T-cell (primary cell): Measurements from ENCODE around the gene PSD. TPM values are rescaled to one million over a fixed set of nuclear protein-coding genes. Genes with fewer than 3 reads are reported as not detected.
"Not testable (repeated sequence)": the region's sequence is repeated elsewhere in the genome, so short reads cannot be mapped to it uniquely, and the experiment has no call there.

Experiments
- ATAC-seq, 4 experiments: fragments of 200-7000 bp in 3 of 4; fragments of 150-1000 bp in 1 of 4; cut with Tn5 transposase; replicated peaks in 1 of 4; 1 replicate in 3 of 4; 2 replicates in 1 of 4; pipeline ENCODE4 v1.10.0; 2021; ENCODE audit warnings: moderate library complexity in 3 of 4, mild to moderate bottlenecking in 2 of 4, moderate number of reproducible peaks in 1 of 4
- CTCF ChIA-PET, 2 donors: fragments of 300-600 bp; sonication (Branson Sonifier 250); formaldehyde crosslinking; loops; one replicate each; lab custom pipeline; 2022; ENCODE audit warnings: antibody characterized with exemption in 2 of 2; lab: Charles Lee
- POLR2A ChIA-PET, 2 donors: fragments of 300-600 bp; sonication (Branson Sonifier 250); formaldehyde crosslinking; loops; one replicate each; lab custom pipeline; 2022; ENCODE audit warnings: antibody characterized with exemption in 2 of 2; lab: Charles Lee
- DNase-seq, 35 experiments: peaks; one replicate each; pipeline versions ENCODE4 v3.0.0 to v3.0.0-alpha.2; 2013 to 2023
- H3K27ac ChIP-seq: one replicate; pipeline ENCODE4 v1.5.1; 2013; ENCODE audit warnings: low read length
- H3K27me3 ChIP-seq, 2 experiments: replicated peaks in 1 of 2; 1 replicate in 1 of 2; 2 replicates in 1 of 2; pipeline versions ENCODE4 v1.6.1 to v1.7.0; 2013; ENCODE audit warnings: low read length in 1 of 2, mixed read lengths in 1 of 2; ENCODE audit not compliant: control insufficient read depth in 2 of 2, insufficient read depth in 2 of 2; ENCODE audit errors: extremely low read depth in 1 of 2
- H3K36me3 ChIP-seq, 2 donors: 1 replicate in 1 of 2; 2 replicates in 1 of 2; pipeline versions ENCODE4 v1.6.1 to v1.7.0; 2013; ENCODE audit warnings: low read length in 1 of 2; ENCODE audit not compliant: control insufficient read depth in 2 of 2, insufficient read depth in 1 of 2; ENCODE audit errors: extremely low read depth in 1 of 2
- H3K4me1 ChIP-seq, 2 experiments: 1 replicate in 1 of 2; 2 replicates in 1 of 2; pipeline versions ENCODE4 v1.6.1 to v1.7.0; 2013; ENCODE audit warnings: low read length in 2 of 2, mixed read lengths in 1 of 2; ENCODE audit not compliant: insufficient read depth in 2 of 2, control insufficient read depth in 1 of 2; ENCODE audit errors: extremely low read depth in 1 of 2
- H3K4me3 ChIP-seq, 2 donors: 1 replicate in 1 of 2; 2 replicates in 1 of 2; pipeline versions ENCODE4 v1.5.1 to v1.7.0; 2013; ENCODE audit warnings: mild to moderate bottlenecking in 2 of 2, low read length in 1 of 2, moderate library complexity in 1 of 2; ENCODE audit not compliant: control insufficient read depth in 1 of 2; ENCODE audit errors: extremely low read depth in 1 of 2
- H3K9me3 ChIP-seq: 2 replicates; pipeline ENCODE4 v1.7.0; 2013
- H3K27ac Mint-ChIP-seq, 2 donors: one replicate each; pipeline ENCODE4 v1.8.0; 2020 to 2021; ENCODE audit warnings: mild to moderate bottlenecking in 2 of 2, mixed read lengths in 2 of 2
- H3K27me3 Mint-ChIP-seq, 2 donors: one replicate each; pipeline ENCODE4 v1.8.0; 2021 to 2022; ENCODE audit warnings: mixed read lengths in 2 of 2
- H3K36me3 Mint-ChIP-seq: one replicate; pipeline ENCODE4 v1.8.0; 2021; ENCODE audit warnings: mixed read lengths
- H3K4me1 Mint-ChIP-seq, 3 donors: one replicate each; pipeline ENCODE4 v1.8.0; 2020 to 2022; ENCODE audit warnings: mixed read lengths in 3 of 3, mild to moderate bottlenecking in 1 of 3
- H3K4me3 Mint-ChIP-seq, 3 donors: one replicate each; pipeline ENCODE4 v1.8.0; 2020 to 2022; ENCODE audit warnings: mild to moderate bottlenecking in 3 of 3, mixed read lengths in 3 of 3, moderate library complexity in 3 of 3
- H3K9me3 Mint-ChIP-seq, 3 donors: one replicate each; pipeline ENCODE4 v1.8.0; 2020 to 2022; ENCODE audit warnings: mixed read lengths in 3 of 3
- WGBS: methylation state at CpG from one replicate; pipeline ENCODE4 v1.1.5; 2013; ENCODE audit warnings: missing lambda C conversion rate; ENCODE audit not compliant: insufficient coverage; 5-methylcytosine and 5-hydroxymethylcytosine counted together
- total RNA-seq, 35 experiments: library from RNA in 6 of 35; stranded (reverse) in 6 of 35; fragments of 120-200 nt in 1 of 35; gene quantifications; one replicate each; pipeline versions ENCODE4 v1.2.1 to v1.2.4 and lab custom pipeline; 2013 to 2026

Gene PSD
- total RNA-seq, 5 donors from 2014 or later (not counting 1 experiment from before 2014, with no cell fraction given), result 8.7 to 11.8 (median 8.8) TPM

- peaks cover 17 to 26% (median 17%) of the 10 kb centered on the region in 3 donors for H3K4me1 Mint-ChIP-seq
- WGBS, result 94% methylated on average over 9 of the region's 13 CpGs
- Histone ChIP-seq H3K36me3 (peaks cover 6 to 17% of the 10 kb centered on the region in 2 donors), H3K4me1 (peaks cover 2 to 25% of the 10 kb centered on the region in 2 experiments)
- H3K36me3 Mint-ChIP-seq, ATAC-seq, CTCF ChIA-PET, H3K27me3 Mint-ChIP-seq, H3K9me3 Mint-ChIP-seq, H3K9me3 ChIP-seq, H3K4me3 ChIP-seq, H3K4me3 Mint-ChIP-seq, DNase-seq, H3K27me3 ChIP-seq, POLR2A ChIA-PET, H3K27ac ChIP-seq: not testable (repeated sequence)
- peak overlapping the region in 1 of 2 donors; percentile 55 for H3K27ac Mint-ChIP-seq
These were observed 36.3 kb upstream of the PSD start for GRCh38 chr10:102454662-102455487.

GRCh38 chr10:102453502-102453901 is 34.9 kb upstream of the PSD start:
- DNase-seq, result no peak
- H3K27ac ChIP-seq, result no peak overlapping the region
- WGBS, result 100% methylated on average over 5 of the region's 5 CpGs
- no peaks in the 10 kb centered on the region for H3K27me3 ChIP-seq
- Mint-ChIP-seq H3K27ac (peak overlapping the region in 1 of 2 donors; percentile 78), H3K4me3 (no peak overlapping the region), H3K27me3 (no peaks in the 10 kb centered on the region), H3K4me1 (peaks cover 25 to 30% (median 26%) of the 10 kb centered on the region in 3 donors), H3K9me3 (no peaks in the 10 kb centered on the region), H3K36me3 (peaks cover 5% of the 10 kb centered on the region)
- ChIA-PET CTCF (interaction anchor here in 1 of 2 donors (0.6 to 0.9 kb wide), 2 partner anchors 8 to 47 kb away, joined by 3 to 5 read pairs; no protein-coding TSS in a partner anchor), POLR2A (interaction anchor here in 1 of 2 donors (0.7 to 1.0 kb wide), 2 partner anchors 54 to 348 kb away, joined by 3 to 9 read pairs; no protein-coding TSS in a partner anchor)
- ATAC-seq, result no peak
- peaks cover 6 to 30% of the 10 kb centered on the region in 2 experiments for H3K4me1 ChIP-seq
- H3K36me3 ChIP-seq, result peaks cover 6 to 17% of the 10 kb centered on the region in 2 donors
- no peak overlapping the region for H3K4me3 ChIP-seq
- no peaks in the 10 kb centered on the region for H3K9me3 ChIP-seq

- H3K27me3 ChIP-seq, result no peaks in the 10 kb centered on the region
- H3K9me3 ChIP-seq, result no peaks in the 10 kb centered on the region
- Mint-ChIP-seq H3K27ac (peak overlapping the region; percentile 39 to 64), H3K9me3 (no peaks in the 10 kb centered on the region), H3K4me1 (peaks cover 25 to 30% (median 27%) of the 10 kb centered on the region in 3 donors), H3K36me3 (peaks cover 5% of the 10 kb centered on the region), H3K4me3 (peak overlapping the region in 2 of 3 donors; percentile 40 to 93), H3K27me3 (no peaks in the 10 kb centered on the region)
- ATAC-seq (no peak), DNase-seq (peak in 3 of 35 experiments; percentile 31 to 38 (median 35))
- H3K27ac ChIP-seq, result no peak overlapping the region
- ChIA-PET POLR2A (interaction anchor here (0.7 to 1.0 kb wide), 4 partner anchors 19 to 348 kb away, joined by 3 to 16 read pairs (median 8); no protein-coding TSS in a partner anchor), CTCF (interaction anchor here (0.6 to 0.9 kb wide), 4 partner anchors 9 to 142 kb away, joined by 3 to 6 read pairs (median 4); partner anchors contain the start of gene CUEDC2 (in 1 of the 2))
- peaks cover 6 to 17% of the 10 kb centered on the region in 2 donors for H3K36me3 ChIP-seq
- WGBS, result 67% methylated on average over 1 of the region's 3 CpGs
- peaks cover 6 to 30% of the 10 kb centered on the region in 2 experiments for H3K4me1 ChIP-seq
- no peak overlapping the region for H3K4me3 ChIP-seq
These were observed 34.2 kb upstream of the PSD start for GRCh38 chr10:102452672-102453340.

GRCh38 chr10:102451105-102451969 is 32.8 kb upstream of the PSD start, which contains the start of gene C10orf95:
Gene C10orf95, minus strand, starts transcription at chr10:102451543. Its CDS starts 450 bp downstream, at chr10:102451093.
- ATAC-seq (no peak), DNase-seq (no peak)
- peaks cover 6 to 30% of the 10 kb centered on the region in 2 experiments for H3K4me1 ChIP-seq
- Mint-ChIP-seq H3K36me3 (peaks cover 5% of the 10 kb centered on the region), H3K27ac (peak within 1 kb of the TSS; percentile 69 to 84), H3K9me3 (no peaks in the 10 kb centered on the region), H3K27me3 (no peaks in the 10 kb centered on the region), H3K4me1 (peaks cover 25 to 27% (median 26%) of the 10 kb centered on the region in 3 donors), H3K4me3 (peak within 1 kb of the TSS; percentile 93 to 94 (median 93))
- peaks cover 4 to 16% of the 10 kb centered on the region in 2 donors for H3K36me3 ChIP-seq
- ChIA-PET CTCF (interaction anchor here (0.7 to 2.6 kb wide), 6 partner anchors 10 to 434 kb away, joined by 3 to 12 read pairs (median 6); partner anchors contain the start of genes CUEDC2 (in 1 of the 2) and SUFU (in 1 of the 2)), POLR2A (interaction anchor here in 1 of 2 donors (0.6 to 0.8 kb wide), 4 partner anchors 9 to 227 kb away, joined by 3 to 6 read pairs (median 5); no protein-coding TSS in a partner anchor)
- no peaks in the 10 kb centered on the region for H3K9me3 ChIP-seq
- peak within 1 kb of the TSS; percentile 54 to 55 for H3K4me3 ChIP-seq
- no peaks in the 10 kb centered on the region for H3K27me3 ChIP-seq
- peak within 1 kb of the TSS; percentile 48 for H3K27ac ChIP-seq
- 32% methylated on average over 22 of the region's 28 CpGs for WGBS

GRCh38 chr10:102450374-102451104 is 32.0 kb upstream of the PSD start:
- Mint-ChIP-seq H3K27me3 (no peaks in the 10 kb centered on the region), H3K27ac (peak overlapping the region; percentile 90 to 93), H3K4me3 (peak overlapping the region; percentile 93 to 94 (median 93)), H3K9me3 (no peaks in the 10 kb centered on the region), H3K4me1 (peaks cover 25 to 27% (median 26%) of the 10 kb centered on the region in 3 donors), H3K36me3 (peaks cover 5% of the 10 kb centered on the region)
- WGBS, result under 1% methylated on average over 104 of the region's 104 CpGs
- POLR2A ChIA-PET, result interaction anchor here (0.7 to 0.8 kb wide), 3 partner anchors 18 to 217 kb away, joined by 3 to 4 read pairs (median 3); partner anchors contain the start of gene CUEDC2 (in 1 of the 2)
- peak overlapping the region; percentile 88 for H3K27ac ChIP-seq
- peak; percentile 78 to 97 (median 90) for DNase-seq
- H3K36me3 ChIP-seq, result peaks cover 0 to 10% of the 10 kb centered on the region in 2 donors
- H3K9me3 ChIP-seq, result no peaks in the 10 kb centered on the region
- peaks cover 6 to 30% of the 10 kb centered on the region in 2 experiments for H3K4me1 ChIP-seq
- H3K27me3 ChIP-seq, result no peaks in the 10 kb centered on the region
- CTCF ChIA-PET, result interaction anchor here in 1 of 2 donors (0.9 to 2.6 kb wide), 4 partner anchors 10 to 57 kb away, joined by 4 to 12 read pairs (median 8); partner anchors contain the start of gene CUEDC2
- H3K4me3 ChIP-seq, result peak overlapping the region; percentile 89 to 93
- peak; percentile 86 to 92 (median 90) for ATAC-seq
